Progenitor cell of endocrine pancreas (in vitro differentiated cells): ENCODE data around the gene C19orf73. TPM values are rescaled to one million over a fixed set of nuclear protein-coding genes. Genes with fewer than 3 reads are reported as not detected.

Experiments used
- DNase-seq: peaks from one replicate; pipeline ENCODE4 v3.0.0; 2021; ENCODE audit warnings: low spot score; ENCODE audit not compliant: unreplicated experiment
- H3K27ac Mint-ChIP-seq: 2 replicates; pipeline ENCODE4 v1.8.0; 2021; ENCODE audit warnings: mild to moderate bottlenecking, moderate library complexity, mixed read lengths
- H3K27me3 Mint-ChIP-seq: 2 replicates; pipeline ENCODE4 v1.8.0; 2021; ENCODE audit warnings: mixed read lengths
- H3K36me3 Mint-ChIP-seq: 2 replicates; pipeline ENCODE4 v1.8.0; 2022; ENCODE audit warnings: mixed read lengths; ENCODE audit not compliant: insufficient read depth
- H3K4me1 Mint-ChIP-seq: 2 replicates; pipeline ENCODE4 v1.8.0; 2021; ENCODE audit warnings: low read depth, mixed read lengths
- H3K4me3 Mint-ChIP-seq: 2 replicates; pipeline ENCODE4 v1.8.0; 2021; ENCODE audit warnings: low read depth, mild to moderate bottlenecking, moderate library complexity, mixed read lengths
- H3K9me3 Mint-ChIP-seq: 2 replicates; pipeline ENCODE4 v1.8.0; 2021; ENCODE audit warnings: low read depth, mixed read lengths
- CTCF ChIP-seq: fragments of 200-600 bp; sonication (generic); IDR thresholded peaks from one replicate; pipeline ENCODE4 v1.5.0; 2021; ENCODE audit warnings: antibody characterized with exemption, mild to moderate bottlenecking; ENCODE audit not compliant: unreplicated experiment
- total RNA-seq: library from RNA; stranded (reverse); gene quantifications from 2 replicates; pipeline ENCODE4 v1.2.1, GENCODE V29; 2021

Gene C19orf73
- total RNA-seq, 1 donor from 2014 or later, result 1.5 TPM

- Mint-ChIP-seq H3K4me3 (peak overlapping the region; percentile 55), H3K36me3 (no peaks in the 10 kb centered on the region), H3K27ac (peak overlapping the region; percentile 8), H3K27me3 (peaks cover 41% of the 10 kb centered on the region), H3K4me1 (peaks cover 8% of the 10 kb centered on the region), H3K9me3 (no peaks in the 10 kb centered on the region)
- no peak for TF ChIP-seq CTCF
- no peak for DNase-seq
These were observed 1.9 kb upstream of the C19orf73 start for GRCh38 chr19:49120868-49121267.

DNA sequence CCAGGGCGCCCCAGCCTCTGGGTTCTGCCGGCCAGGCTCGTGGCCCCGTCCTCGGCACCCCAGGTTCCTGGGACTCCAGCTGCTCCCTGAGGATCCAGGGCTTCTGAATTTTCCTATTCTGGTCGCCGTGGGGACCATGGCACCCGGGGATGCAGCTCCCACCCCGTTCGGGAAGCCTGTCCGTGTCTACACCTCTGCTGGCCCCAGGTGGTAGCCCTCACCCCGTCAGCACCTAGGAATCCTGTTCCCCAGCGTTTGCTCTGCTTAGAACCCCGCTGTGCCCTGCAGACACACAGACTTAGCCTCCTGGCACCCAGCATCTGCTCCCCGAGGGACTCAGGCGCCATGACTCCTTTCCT, 1.4 kb upstream of the C19orf73 start:
- no peak overlapping the region for H3K27ac Mint-ChIP-seq
- peaks cover 8% of the 10 kb centered on the region for H3K4me1 Mint-ChIP-seq
- H3K9me3 Mint-ChIP-seq, result no peaks in the 10 kb centered on the region
- no peak for TF ChIP-seq CTCF
- no peak for DNase-seq
- H3K27me3 Mint-ChIP-seq, result peaks cover 39% of the 10 kb centered on the region
- peak overlapping the region; percentile 55 for H3K4me3 Mint-ChIP-seq
- H3K36me3 Mint-ChIP-seq, result no peaks in the 10 kb centered on the region

GRCh38 chr19:49119411-49120324, 725 bp upstream of the C19orf73 start, which contains the start of gene PPFIA3:
Gene PPFIA3 (plus strand): TSS chr19:49119544. CDS start chr19:49127874, 8,330 bp downstream.
- no peaks in the 10 kb centered on the region for H3K9me3 Mint-ChIP-seq
- H3K27ac Mint-ChIP-seq, result peak within 1 kb of the TSS; percentile 93
- H3K4me1 Mint-ChIP-seq, result peaks cover 11% of the 10 kb centered on the region
- H3K36me3 Mint-ChIP-seq, result no peaks in the 10 kb centered on the region
- DNase-seq, result peak; percentile 65
- TF ChIP-seq CTCF, result no peak
- peak within 1 kb of the TSS; percentile 79 for H3K4me3 Mint-ChIP-seq
- peaks cover 34% of the 10 kb centered on the region for H3K27me3 Mint-ChIP-seq

GRCh38 chr19:49117677-49118564, 1.0 kb downstream of the C19orf73 start:
- Mint-ChIP-seq H3K27me3 (peaks cover 22% of the 10 kb centered on the region), H3K36me3 (no peaks in the 10 kb centered on the region), H3K9me3 (no peaks in the 10 kb centered on the region), H3K4me1 (peaks cover 15% of the 10 kb centered on the region), H3K4me3 (peak overlapping the region; percentile 79), H3K27ac (peak overlapping the region; percentile 93)
- no peak for DNase-seq
- no peak for TF ChIP-seq CTCF

GRCh38 chr19:49116544-49116943, 2.4 kb downstream of the C19orf73 start:
- H3K4me3 Mint-ChIP-seq, result peak overlapping the region; percentile 55
- DNase-seq, result no peak
- no peak for TF ChIP-seq CTCF
- peaks cover 12% of the 10 kb centered on the region for H3K27me3 Mint-ChIP-seq
- peaks cover 15% of the 10 kb centered on the region for H3K4me1 Mint-ChIP-seq
- H3K27ac Mint-ChIP-seq, result no peak overlapping the region
- H3K36me3 Mint-ChIP-seq, result no peaks in the 10 kb centered on the region
- H3K9me3 Mint-ChIP-seq, result no peaks in the 10 kb centered on the region
